ENCODE measurements around the gene KRTAP4-1.

DNA sequence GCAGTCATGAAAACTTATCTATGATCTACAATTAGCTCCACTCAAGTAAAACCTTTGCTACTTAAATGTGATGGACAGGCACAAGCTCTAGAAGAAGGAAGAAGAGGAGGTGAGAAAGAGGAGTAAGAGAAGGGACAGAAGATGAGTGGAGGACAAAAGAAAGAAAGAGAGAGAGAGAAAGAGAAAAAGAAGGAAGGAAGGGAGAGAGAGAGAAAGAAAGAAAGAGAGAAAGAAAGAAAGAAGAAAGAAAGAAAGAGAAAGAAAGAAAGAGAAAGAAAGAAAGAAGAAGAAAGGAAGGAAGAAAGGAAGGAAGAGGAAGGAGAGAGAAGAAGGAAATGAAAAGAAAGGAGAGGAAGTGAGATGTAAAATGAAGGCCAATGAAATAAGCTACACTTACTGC is 45.4 kb upstream of the KRTAP4-1 start:
- TF ChIP-seq, protein P1, sequence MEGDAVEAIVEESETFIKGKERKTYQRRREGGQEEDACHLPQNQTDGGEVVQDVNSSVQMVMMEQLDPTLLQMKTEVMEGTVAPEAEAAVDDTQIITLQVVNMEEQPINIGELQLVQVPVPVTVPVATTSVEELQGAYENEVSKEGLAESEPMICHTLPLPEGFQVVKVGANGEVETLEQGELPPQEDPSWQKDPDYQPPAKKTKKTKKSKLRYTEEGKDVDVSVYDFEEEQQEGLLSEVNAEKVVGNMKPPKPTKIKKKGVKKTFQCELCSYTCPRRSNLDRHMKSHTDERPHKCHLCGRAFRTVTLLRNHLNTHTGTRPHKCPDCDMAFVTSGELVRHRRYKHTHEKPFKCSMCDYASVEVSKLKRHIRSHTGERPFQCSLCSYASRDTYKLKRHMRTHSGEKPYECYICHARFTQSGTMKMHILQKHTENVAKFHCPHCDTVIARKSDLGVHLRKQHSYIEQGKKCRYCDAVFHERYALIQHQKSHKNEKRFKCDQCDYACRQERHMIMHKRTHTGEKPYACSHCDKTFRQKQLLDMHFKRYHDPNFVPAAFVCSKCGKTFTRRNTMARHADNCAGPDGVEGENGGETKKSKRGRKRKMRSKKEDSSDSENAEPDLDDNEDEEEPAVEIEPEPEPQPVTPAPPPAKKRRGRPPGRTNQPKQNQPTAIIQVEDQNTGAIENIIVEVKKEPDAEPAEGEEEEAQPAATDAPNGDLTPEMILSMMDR (IDR thresholded peaks at IDR 0.05): no peak
- no peak for TF ChIP-seq POLR2A (IDR thresholded peaks at IDR 0.05)

All from adrenal gland (tissue), 5 donors.